SK-N-SH treated with all-trans-retinoic acid at 6 μM for 48 hours (cell line): ENCODE results near the gene WDR91.

Experiments
- ATAC-seq: fragments of 200-7000 bp; cut with Tn5 transposase; 3 replicates; pipeline ENCODE4 v1.9.1; 2020; ENCODE audit warnings: mild to moderate bottlenecking, moderate library complexity
- ARNTL ChIP-seq: fragments of 450-650 bp; formaldehyde crosslinking; IDR thresholded peaks from 2 replicates; pipeline ENCODE4 v1.5.0; 2020; ENCODE audit warnings: low read depth, mild to moderate bottlenecking, moderate library complexity, borderline replicate concordance
- CSDC2 ChIP-seq: fragments of 250-450 bp; sonication (Bioruptor Pico); IDR thresholded peaks from 2 replicates; pipeline ENCODE4 v1.5.0; 2020; ENCODE audit warnings: mild to moderate bottlenecking, moderate library complexity
- ESRRG ChIP-seq: fragments of 250-450 bp; sonication (Bioruptor Pico); IDR thresholded peaks from 2 replicates; pipeline ENCODE4 v1.6.1; 2021; ENCODE audit warnings: mild to moderate bottlenecking
- GLIS3 ChIP-seq: fragments of 250-450 bp; sonication (Bioruptor Pico); IDR thresholded peaks from 2 replicates; pipeline ENCODE4 v1.5.0; 2020; ENCODE audit warnings: mild to moderate bottlenecking, moderate library complexity
- ISL1 ChIP-seq: fragments of 250-450 bp; sonication (Bioruptor Pico); IDR thresholded peaks from 2 replicates; pipeline ENCODE4 v2.1.2; 2022; ENCODE audit warnings: mild to moderate bottlenecking, moderate library complexity
- OSR1 ChIP-seq: fragments of 250-450 bp; sonication (Bioruptor Pico); IDR thresholded peaks from 2 replicates; pipeline ENCODE4 v1.8.0; 2022; ENCODE audit warnings: moderate library complexity, mild to moderate bottlenecking, inconsistent platforms
- PPARA ChIP-seq: fragments of 250-450 bp; sonication (Bioruptor Pico); IDR thresholded peaks from 2 replicates; pipeline ENCODE4 v1.5.0; 2020; ENCODE audit warnings: mild to moderate bottlenecking, borderline replicate concordance
- RARB ChIP-seq: fragments of 250-450 bp; sonication (Bioruptor Pico); IDR thresholded peaks from 2 replicates; pipeline ENCODE4 v1.8.0; 2021; ENCODE audit warnings: mild to moderate bottlenecking, moderate library complexity
- SNAI2 ChIP-seq: fragments of 250-450 bp; sonication (Bioruptor Pico); IDR thresholded peaks from 2 replicates; pipeline ENCODE4 v1.5.0; 2020; ENCODE audit warnings: mild to moderate bottlenecking, moderate library complexity
- TCF4 ChIP-seq: fragments of 250-450 bp; sonication (Bioruptor Pico); IDR thresholded peaks from 2 replicates; pipeline ENCODE4 v1.8.0; 2021; ENCODE audit warnings: mild to moderate bottlenecking, moderate library complexity, borderline replicate concordance
- TOX ChIP-seq: fragments of 250-450 bp; sonication (Bioruptor Pico); IDR thresholded peaks from 2 replicates; pipeline ENCODE4 v1.8.0; 2021; ENCODE audit warnings: mild to moderate bottlenecking, moderate library complexity, borderline replicate concordance
- ZC3H10 ChIP-seq: fragments of 250-450 bp; sonication (Bioruptor Pico); IDR thresholded peaks from 2 replicates; pipeline ENCODE4 v1.5.1; 2021; ENCODE audit warnings: mild to moderate bottlenecking, moderate library complexity
- ZFP3 ChIP-seq: fragments of 250-450 bp; sonication (Bioruptor Pico); IDR thresholded peaks from 2 replicates; pipeline ENCODE4 v1.5.0; 2020; ENCODE audit warnings: mild to moderate bottlenecking, moderate library complexity
- ZFP30 ChIP-seq: fragments of 450-650 bp; formaldehyde crosslinking; IDR thresholded peaks from 2 replicates; pipeline ENCODE4 v1.5.0; 2022; ENCODE audit warnings: mild to moderate bottlenecking, moderate library complexity
- ZNF565 ChIP-seq: fragments of 450-650 bp; formaldehyde crosslinking; conservative IDR thresholded peaks from 2 replicates; pipeline ENCODE4 v1.5.0; 2020; ENCODE audit warnings: low read depth, mild to moderate bottlenecking, moderate library complexity
- ZNF70 ChIP-seq: fragments of 450-650 bp; formaldehyde crosslinking; IDR thresholded peaks from 2 replicates; pipeline ENCODE4 v1.5.0; 2020; ENCODE audit warnings: mild to moderate bottlenecking, moderate library complexity
- ZNF8 ChIP-seq: fragments of 450-650 bp; formaldehyde crosslinking; IDR thresholded peaks from 2 replicates; pipeline ENCODE4 v1.5.0; 2020; ENCODE audit warnings: mild to moderate bottlenecking, moderate library complexity
- TF ChIP-seq, protein P1 (sequence below): fragments of 250-450 bp; sonication (Bioruptor Pico); IDR thresholded peaks from 2 replicates; pipeline ENCODE4 v1.8.0; 2020; ENCODE audit warnings: mild to moderate bottlenecking, moderate library complexity, borderline replicate concordance
- TF ChIP-seq, protein P2 (sequence below): fragments of 250-450 bp; sonication (Bioruptor Pico); IDR thresholded peaks from 2 replicates; pipeline ENCODE4 v1.5.1; 2021; ENCODE audit warnings: mild to moderate bottlenecking, moderate library complexity
- TF ChIP-seq, protein P3 (sequence below): fragments of 250-450 bp; sonication (Bioruptor Pico); IDR thresholded peaks from 2 replicates; pipeline ENCODE4 v1.8.0; 2021; ENCODE audit warnings: low read depth, mild to moderate bottlenecking, moderate library complexity, borderline replicate concordance
- TF ChIP-seq, protein P4 (sequence below): fragments of 250-450 bp; sonication (Bioruptor Pico); IDR thresholded peaks from 2 replicates; pipeline ENCODE4 v1.5.0; 2020; ENCODE audit warnings: mild to moderate bottlenecking, moderate library complexity
- TF ChIP-seq, protein P5 (sequence below): fragments of 250-450 bp; sonication (Bioruptor Pico); IDR thresholded peaks from 2 replicates; pipeline ENCODE4 v1.5.1; 2020; ENCODE audit warnings: low read depth, mild to moderate bottlenecking, moderate library complexity

WDR91 gene

DNA sequence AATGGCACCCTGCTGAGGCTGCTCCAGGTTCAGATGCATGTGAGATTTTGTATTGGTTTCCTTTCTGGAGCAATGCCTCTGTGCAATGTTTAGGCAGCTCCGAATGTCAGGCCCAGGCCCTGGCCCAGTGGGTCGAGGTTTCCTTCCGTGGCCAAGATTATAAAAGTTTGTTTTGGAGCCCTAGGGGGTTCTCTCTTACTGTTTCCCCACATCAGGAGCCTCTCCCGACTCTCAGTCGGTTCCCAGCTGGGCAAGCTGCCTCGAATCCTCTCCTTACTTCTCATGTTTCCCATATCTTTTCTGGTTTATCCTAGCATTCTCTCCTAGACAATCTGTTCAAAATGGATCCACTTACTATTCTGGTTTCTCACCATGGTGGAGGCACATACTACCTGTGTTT is 52.5 kb downstream of the WDR91 start:
- no peak for ATAC-seq
- TF ChIP-seq ZNF70 (CRISPR knock-in tag) (no peak), OSR1 (CRISPR knock-in tag) (no peak), ZC3H10 (CRISPR knock-in tag) (no peak), ZFP3 (CRISPR knock-in tag) (no peak)
- TF ChIP-seq, protein P1, sequence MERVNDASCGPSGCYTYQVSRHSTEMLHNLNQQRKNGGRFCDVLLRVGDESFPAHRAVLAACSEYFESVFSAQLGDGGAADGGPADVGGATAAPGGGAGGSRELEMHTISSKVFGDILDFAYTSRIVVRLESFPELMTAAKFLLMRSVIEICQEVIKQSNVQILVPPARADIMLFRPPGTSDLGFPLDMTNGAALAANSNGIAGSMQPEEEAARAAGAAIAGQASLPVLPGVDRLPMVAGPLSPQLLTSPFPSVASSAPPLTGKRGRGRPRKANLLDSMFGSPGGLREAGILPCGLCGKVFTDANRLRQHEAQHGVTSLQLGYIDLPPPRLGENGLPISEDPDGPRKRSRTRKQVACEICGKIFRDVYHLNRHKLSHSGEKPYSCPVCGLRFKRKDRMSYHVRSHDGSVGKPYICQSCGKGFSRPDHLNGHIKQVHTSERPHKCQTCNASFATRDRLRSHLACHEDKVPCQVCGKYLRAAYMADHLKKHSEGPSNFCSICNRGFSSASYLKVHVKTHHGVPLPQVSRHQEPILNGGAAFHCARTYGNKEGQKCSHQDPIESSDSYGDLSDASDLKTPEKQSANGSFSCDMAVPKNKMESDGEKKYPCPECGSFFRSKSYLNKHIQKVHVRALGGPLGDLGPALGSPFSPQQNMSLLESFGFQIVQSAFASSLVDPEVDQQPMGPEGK (CRISPR knock-in tag), result no peak
- TF ChIP-seq, all 23 proteins: peak for 0

DNA sequence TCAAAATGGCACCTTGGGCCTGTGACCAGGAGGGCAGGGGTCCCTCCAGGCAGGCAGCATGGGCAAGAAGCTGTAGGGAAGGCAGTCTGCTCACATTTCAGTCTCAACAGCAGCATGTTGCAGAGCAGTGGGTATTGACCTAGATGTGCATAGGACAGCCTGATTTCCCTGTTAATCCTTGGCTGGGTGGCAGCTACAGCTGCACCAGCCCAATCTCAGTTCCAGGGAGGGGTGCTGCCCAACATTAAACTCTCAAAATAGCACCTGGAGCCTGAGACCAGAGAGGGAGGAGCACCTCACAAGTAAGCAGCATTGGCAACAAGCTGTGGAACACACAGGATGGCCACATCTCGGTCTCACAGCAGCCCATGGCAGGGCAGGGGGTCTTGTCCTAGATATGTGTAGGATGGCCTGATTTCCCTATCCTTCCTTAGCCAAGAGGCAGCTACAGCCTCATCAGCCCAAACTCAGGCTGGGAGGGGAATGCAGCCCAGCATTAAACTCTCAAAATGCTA is 53.1 kb downstream of the WDR91 start:
- TF ChIP-seq ZNF565 (CRISPR knock-in tag) (no peak), GLIS3 (CRISPR knock-in tag) (no peak)
- ATAC-seq, result no peak

DNA sequence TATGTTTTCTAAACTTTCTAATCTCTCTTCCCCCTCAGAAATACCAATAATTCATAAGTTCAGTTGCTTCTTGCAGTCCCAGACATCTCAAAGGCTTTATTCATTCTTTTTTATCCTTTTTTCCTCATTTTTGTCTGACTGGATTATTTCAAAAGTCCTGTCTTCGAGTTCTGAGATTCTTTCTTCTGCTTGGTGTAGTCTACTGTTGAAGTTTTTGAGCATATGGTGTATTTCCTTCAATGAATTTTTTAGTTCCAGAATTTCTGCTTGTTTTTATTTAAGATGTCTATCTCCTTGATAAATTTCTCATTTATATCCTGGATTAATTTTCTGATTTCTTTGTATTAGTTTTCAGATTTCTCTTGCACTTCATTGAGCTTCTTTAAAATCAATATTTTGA is 55.0 kb downstream of the WDR91 start:
- TF ChIP-seq, protein P2, sequence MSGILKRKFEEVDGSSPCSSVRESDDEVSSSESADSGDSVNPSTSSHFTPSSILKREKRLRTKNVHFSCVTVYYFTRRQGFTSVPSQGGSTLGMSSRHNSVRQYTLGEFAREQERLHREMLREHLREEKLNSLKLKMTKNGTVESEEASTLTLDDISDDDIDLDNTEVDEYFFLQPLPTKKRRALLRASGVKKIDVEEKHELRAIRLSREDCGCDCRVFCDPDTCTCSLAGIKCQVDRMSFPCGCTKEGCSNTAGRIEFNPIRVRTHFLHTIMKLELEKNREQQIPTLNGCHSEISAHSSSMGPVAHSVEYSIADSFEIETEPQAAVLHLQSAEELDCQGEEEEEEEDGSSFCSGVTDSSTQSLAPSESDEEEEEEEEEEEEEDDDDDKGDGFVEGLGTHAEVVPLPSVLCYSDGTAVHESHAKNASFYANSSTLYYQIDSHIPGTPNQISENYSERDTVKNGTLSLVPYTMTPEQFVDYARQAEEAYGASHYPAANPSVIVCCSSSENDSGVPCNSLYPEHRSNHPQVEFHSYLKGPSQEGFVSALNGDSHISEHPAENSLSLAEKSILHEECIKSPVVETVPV (CRISPR knock-in tag), result no peak
- TF ChIP-seq TOX (CRISPR knock-in tag), result no peak
- TF ChIP-seq TCF4 (CRISPR knock-in tag), result no peak
- no peak for TF ChIP-seq ESRRG (CRISPR knock-in tag)
- ATAC-seq, result no peak

DNA sequence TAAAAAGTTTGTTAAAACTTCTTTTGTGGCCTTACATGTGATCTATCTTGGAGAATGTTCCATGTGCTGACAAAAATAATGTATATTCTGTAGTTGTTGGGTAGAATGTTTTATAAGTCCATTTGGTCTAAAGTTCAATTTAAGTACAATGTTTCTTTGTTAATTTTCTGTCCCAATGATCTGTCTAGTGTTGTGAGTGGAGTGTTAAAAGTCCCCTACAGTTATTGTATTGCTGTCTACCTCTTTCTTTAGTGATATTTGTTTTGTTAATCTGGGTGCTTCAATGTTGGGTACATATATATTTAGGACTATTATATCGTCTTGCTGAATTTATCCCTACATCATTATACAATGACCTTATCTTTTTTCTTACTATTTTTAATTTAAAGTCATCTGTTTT is 56.6 kb downstream of the WDR91 start:
- ATAC-seq, result no peak
- TF ChIP-seq, protein P1 (CRISPR knock-in tag), result no peak
- TF ChIP-seq ARNTL (CRISPR knock-in tag), result no peak
- TF ChIP-seq ZFP3 (CRISPR knock-in tag), result no peak
- TF ChIP-seq, protein P3, sequence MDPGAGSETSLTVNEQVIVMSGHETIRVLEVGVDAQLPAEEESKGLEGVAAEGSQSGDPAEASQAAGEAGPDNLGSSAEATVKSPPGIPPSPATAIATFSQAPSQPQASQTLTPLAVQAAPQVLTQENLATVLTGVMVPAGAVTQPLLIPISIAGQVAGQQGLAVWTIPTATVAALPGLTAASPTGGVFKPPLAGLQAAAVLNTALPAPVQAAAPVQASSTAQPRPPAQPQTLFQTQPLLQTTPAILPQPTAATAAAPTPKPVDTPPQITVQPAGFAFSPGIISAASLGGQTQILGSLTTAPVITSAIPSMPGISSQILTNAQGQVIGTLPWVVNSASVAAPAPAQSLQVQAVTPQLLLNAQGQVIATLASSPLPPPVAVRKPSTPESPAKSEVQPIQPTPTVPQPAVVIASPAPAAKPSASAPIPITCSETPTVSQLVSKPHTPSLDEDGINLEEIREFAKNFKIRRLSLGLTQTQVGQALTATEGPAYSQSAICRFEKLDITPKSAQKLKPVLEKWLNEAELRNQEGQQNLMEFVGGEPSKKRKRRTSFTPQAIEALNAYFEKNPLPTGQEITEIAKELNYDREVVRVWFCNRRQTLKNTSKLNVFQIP (CRISPR knock-in tag), result no peak
- TF ChIP-seq, protein P4, sequence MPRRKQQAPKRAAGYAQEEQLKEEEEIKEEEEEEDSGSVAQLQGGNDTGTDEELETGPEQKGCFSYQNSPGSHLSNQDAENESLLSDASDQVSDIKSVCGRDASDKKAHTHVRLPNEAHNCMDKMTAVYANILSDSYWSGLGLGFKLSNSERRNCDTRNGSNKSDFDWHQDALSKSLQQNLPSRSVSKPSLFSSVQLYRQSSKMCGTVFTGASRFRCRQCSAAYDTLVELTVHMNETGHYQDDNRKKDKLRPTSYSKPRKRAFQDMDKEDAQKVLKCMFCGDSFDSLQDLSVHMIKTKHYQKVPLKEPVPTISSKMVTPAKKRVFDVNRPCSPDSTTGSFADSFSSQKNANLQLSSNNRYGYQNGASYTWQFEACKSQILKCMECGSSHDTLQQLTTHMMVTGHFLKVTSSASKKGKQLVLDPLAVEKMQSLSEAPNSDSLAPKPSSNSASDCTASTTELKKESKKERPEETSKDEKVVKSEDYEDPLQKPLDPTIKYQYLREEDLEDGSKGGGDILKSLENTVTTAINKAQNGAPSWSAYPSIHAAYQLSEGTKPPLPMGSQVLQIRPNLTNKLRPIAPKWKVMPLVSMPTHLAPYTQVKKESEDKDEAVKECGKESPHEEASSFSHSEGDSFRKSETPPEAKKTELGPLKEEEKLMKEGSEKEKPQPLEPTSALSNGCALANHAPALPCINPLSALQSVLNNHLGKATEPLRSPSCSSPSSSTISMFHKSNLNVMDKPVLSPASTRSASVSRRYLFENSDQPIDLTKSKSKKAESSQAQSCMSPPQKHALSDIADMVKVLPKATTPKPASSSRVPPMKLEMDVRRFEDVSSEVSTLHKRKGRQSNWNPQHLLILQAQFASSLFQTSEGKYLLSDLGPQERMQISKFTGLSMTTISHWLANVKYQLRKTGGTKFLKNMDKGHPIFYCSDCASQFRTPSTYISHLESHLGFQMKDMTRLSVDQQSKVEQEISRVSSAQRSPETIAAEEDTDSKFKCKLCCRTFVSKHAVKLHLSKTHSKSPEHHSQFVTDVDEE (CRISPR knock-in tag), result no peak
- TF ChIP-seq TOX (CRISPR knock-in tag), result no peak
- no peak for TF ChIP-seq RARB (CRISPR knock-in tag)
- no peak for TF ChIP-seq CSDC2 (CRISPR knock-in tag)
- TF ChIP-seq, protein P2 (CRISPR knock-in tag), result no peak
- TF ChIP-seq, protein P5, sequence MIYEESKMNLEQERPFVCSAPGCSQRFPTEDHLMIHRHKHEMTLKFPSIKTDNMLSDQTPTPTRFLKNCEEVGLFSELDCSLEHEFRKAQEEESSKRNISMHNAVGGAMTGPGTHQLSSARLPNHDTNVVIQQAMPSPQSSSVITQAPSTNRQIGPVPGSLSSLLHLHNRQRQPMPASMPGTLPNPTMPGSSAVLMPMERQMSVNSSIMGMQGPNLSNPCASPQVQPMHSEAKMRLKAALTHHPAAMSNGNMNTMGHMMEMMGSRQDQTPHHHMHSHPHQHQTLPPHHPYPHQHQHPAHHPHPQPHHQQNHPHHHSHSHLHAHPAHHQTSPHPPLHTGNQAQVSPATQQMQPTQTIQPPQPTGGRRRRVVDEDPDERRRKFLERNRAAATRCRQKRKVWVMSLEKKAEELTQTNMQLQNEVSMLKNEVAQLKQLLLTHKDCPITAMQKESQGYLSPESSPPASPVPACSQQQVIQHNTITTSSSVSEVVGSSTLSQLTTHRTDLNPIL, result no peak
- no peak for TF ChIP-seq ZFP30 (CRISPR knock-in tag)
- no peak for TF ChIP-seq ZNF8 (CRISPR knock-in tag)
- no peak for TF ChIP-seq TCF4 (CRISPR knock-in tag)
- TF ChIP-seq PPARA, result no peak
- TF ChIP-seq ESRRG (CRISPR knock-in tag), result no peak
- no peak for TF ChIP-seq ZNF70 (CRISPR knock-in tag)
- no peak for TF ChIP-seq ZC3H10 (CRISPR knock-in tag)
- TF ChIP-seq SNAI2, result no peak
- TF ChIP-seq ISL1 (CRISPR knock-in tag), result no peak
- no peak for TF ChIP-seq ZNF565 (CRISPR knock-in tag)
